Astrocyte (in vitro differentiated cells and primary cell): ENCODE results near the gene PDYN.

Source experiments
- EZH2 ChIP-seq: IDR thresholded peaks from 2 replicates; pipeline ENCODE4 v1.6.1; 2012; ENCODE audit warnings: mild to moderate bottlenecking, low read length, inconsistent platforms; ENCODE audit not compliant: insufficient read depth
- TF ChIP-seq, protein P1 (sequence below): IDR thresholded peaks from 2 replicates; pipeline ENCODE4 v1.5.1; 2011; ENCODE audit warnings: low read depth, mild to moderate bottlenecking, inconsistent platforms, low read length, moderate library complexity; ENCODE audit not compliant: insufficient read depth

DNA sequence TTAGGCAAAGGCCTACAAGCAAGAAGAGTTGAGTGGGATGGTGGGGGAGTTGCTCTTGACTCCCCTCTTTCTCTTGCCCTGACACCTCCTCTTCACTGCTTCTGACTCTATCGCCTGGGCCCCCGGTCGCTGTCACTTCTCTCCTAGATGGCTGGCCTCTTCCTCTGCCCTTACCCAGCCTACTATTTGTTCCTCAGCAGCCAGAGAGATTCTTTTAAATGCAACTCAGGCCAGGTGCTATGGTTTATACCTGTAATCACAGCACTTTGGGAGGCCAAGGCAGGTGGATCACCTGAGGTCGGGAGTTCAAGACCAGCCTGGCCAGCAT lies 4.3 kb upstream of the PDYN start:
- TF ChIP-seq, protein P1, sequence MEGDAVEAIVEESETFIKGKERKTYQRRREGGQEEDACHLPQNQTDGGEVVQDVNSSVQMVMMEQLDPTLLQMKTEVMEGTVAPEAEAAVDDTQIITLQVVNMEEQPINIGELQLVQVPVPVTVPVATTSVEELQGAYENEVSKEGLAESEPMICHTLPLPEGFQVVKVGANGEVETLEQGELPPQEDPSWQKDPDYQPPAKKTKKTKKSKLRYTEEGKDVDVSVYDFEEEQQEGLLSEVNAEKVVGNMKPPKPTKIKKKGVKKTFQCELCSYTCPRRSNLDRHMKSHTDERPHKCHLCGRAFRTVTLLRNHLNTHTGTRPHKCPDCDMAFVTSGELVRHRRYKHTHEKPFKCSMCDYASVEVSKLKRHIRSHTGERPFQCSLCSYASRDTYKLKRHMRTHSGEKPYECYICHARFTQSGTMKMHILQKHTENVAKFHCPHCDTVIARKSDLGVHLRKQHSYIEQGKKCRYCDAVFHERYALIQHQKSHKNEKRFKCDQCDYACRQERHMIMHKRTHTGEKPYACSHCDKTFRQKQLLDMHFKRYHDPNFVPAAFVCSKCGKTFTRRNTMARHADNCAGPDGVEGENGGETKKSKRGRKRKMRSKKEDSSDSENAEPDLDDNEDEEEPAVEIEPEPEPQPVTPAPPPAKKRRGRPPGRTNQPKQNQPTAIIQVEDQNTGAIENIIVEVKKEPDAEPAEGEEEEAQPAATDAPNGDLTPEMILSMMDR = no peak
- no peak for TF ChIP-seq EZH2
